HepG2 (cell line): ENCODE data around the gene RAC3. TPM values are rescaled to one million over a fixed set of nuclear protein-coding genes. Genes with fewer than 3 reads are reported as not detected.

ENCODE experiments used
- ATAC-seq: fragments of 200-7000 bp; cut with Tn5 transposase; 3 replicates; pipeline ENCODE4 v1.9.1; 2020; ENCODE audit warnings: mild to moderate bottlenecking, moderate library complexity
- BruUV-seq: library from RNA; stranded (reverse); fragments of 400-500 nt; replicated peaks from 2 replicates; lab custom pipeline; 2021; lab: Mats Ljungman, UMichigan
- CTCF ChIA-PET: fragments of 300-600 bp; formaldehyde crosslinking; extraction: SDS; loops from one replicate; lab custom pipeline; 2021; ENCODE audit warnings: low total read pairs, inconsistent platforms, low intra/inter-chr PET ratio; lab: Yijun Ruan, JAX
- POLR2A ChIA-PET: fragments of 350-600 bp; sonication (Branson Sonifier 250); formaldehyde crosslinking; loops from one replicate; lab custom pipeline; 2020; ENCODE audit warnings: antibody characterized with exemption, inconsistent platforms; lab: Yijun Ruan, JAX
- DNase-seq: peaks from one replicate; pipeline ENCODE4 v3.0.0-alpha.2; 2015; ENCODE audit warnings: low spot score
- FAIRE-seq: peaks from 3 replicates; lab custom pipeline; 2011; peaks lifted over from hg19 to GRCh38; lab: Jason Lieb, UNC
- H2AFZ ChIP-seq: one replicate; pipeline ENCODE4 v1.6.1; 2011; ENCODE audit warnings: low read length, inconsistent platforms
- H3K27ac ChIP-seq: fragments of 300-600 bp; 3 replicates; pipeline ENCODE4 v1.8.0; 2011; ENCODE audit warnings: mixed run types, mild to moderate bottlenecking, mixed read lengths, low read length, inconsistent platforms; ENCODE audit not compliant: insufficient read depth; ENCODE audit errors: extremely low read length
- H3K27me3 ChIP-seq, 2 experiments: fragments of 200-600 bp in 1 of 2; 2 replicates in 1 of 2; 3 replicates in 1 of 2; pipeline versions ENCODE4 v1.6.0 to v1.8.0; 2011; ENCODE audit warnings: low read length in 2 of 2, mild to moderate bottlenecking in 2 of 2, moderate library complexity in 2 of 2, inconsistent platforms in 1 of 2; ENCODE audit not compliant: insufficient read depth in 2 of 2, control insufficient read depth in 1 of 2
- H3K36me3 ChIP-seq, 2 experiments: fragments of 200-600 bp in 1 of 2; replicated peaks in 1 of 2; 2 replicates in 1 of 2; 3 replicates in 1 of 2; pipeline versions ENCODE4 v1.5.1 to v1.8.0; 2011; ENCODE audit warnings: low read length in 2 of 2, inconsistent platforms in 1 of 2; ENCODE audit not compliant: insufficient read depth in 2 of 2, control insufficient read depth in 1 of 2
- H3K4me1 ChIP-seq: 2 replicates; pipeline ENCODE4 v1.5.1; 2012; ENCODE audit warnings: low read length, inconsistent platforms; ENCODE audit not compliant: insufficient read depth
- H3K4me2 ChIP-seq: 2 replicates; pipeline ENCODE4 v1.6.0; 2011; ENCODE audit warnings: low read depth, low read length, inconsistent platforms
- H3K4me3 ChIP-seq, 3 experiments: fragments of 200-600 bp in 1 of 3; sonication (generic), shearing (Covaris generic) in 1 of 3; replicated peaks in 1 of 3; 2 replicates each; pipeline ENCODE4 v1.5.1; 2011 to 2016; ENCODE audit warnings: low read length in 3 of 3, inconsistent platforms in 2 of 3, low read depth in 2 of 3, mild to moderate bottlenecking in 2 of 3, control low read depth in 1 of 3, mixed read lengths in 1 of 3; ENCODE audit not compliant: insufficient read depth in 1 of 3
- H3K79me2 ChIP-seq: one replicate; pipeline ENCODE4 v1.6.1; 2011; ENCODE audit warnings: low read length, inconsistent platforms; ENCODE audit not compliant: insufficient read depth
- H3K9ac ChIP-seq: 2 replicates; pipeline ENCODE4 v1.6.0; 2011; ENCODE audit warnings: mild to moderate bottlenecking, low read depth, low read length, inconsistent platforms; ENCODE audit not compliant: insufficient read depth
- H3K9me3 ChIP-seq: 2 replicates; pipeline ENCODE4 v1.5.1; 2012; ENCODE audit warnings: mild to moderate bottlenecking, low read length
- H4K20me1 ChIP-seq: 2 replicates; pipeline ENCODE4 v1.6.0; 2011; ENCODE audit warnings: inconsistent platforms, mild to moderate bottlenecking, low read length, moderate library complexity; ENCODE audit not compliant: insufficient read depth
- AGO1 ChIP-seq: fragments of 200-400 bp; formaldehyde crosslinking; IDR thresholded peaks from 2 replicates; pipeline ENCODE4 v1.6.1; 2017; ENCODE audit warnings: mild to moderate bottlenecking, low read depth, low read length, moderate library complexity; ENCODE audit not compliant: poor library complexity, severe bottlenecking
- AGO2 ChIP-seq: fragments of 200-400 bp; formaldehyde crosslinking; optimal IDR thresholded peaks from 2 replicates; pipeline ENCODE3; 2017; ENCODE audit warnings: mild to moderate bottlenecking, low read depth, low read length, moderate library complexity
- GABPB1 ChIP-seq: IDR thresholded peaks from 2 replicates; pipeline ENCODE4 v1.6.1; 2016; ENCODE audit warnings: mild to moderate bottlenecking, missing genetic modification reagents, moderate library complexity, missing compliant biosample characterization
- GATA4 ChIP-seq: sonication (generic); IDR thresholded peaks from 2 replicates; pipeline ENCODE4 v1.6.1; 2016; ENCODE audit warnings: antibody characterized with exemption, low read depth, borderline replicate concordance
- HNRNPK ChIP-seq: fragments of 200-400 bp; formaldehyde crosslinking; IDR thresholded peaks from 2 replicates; pipeline ENCODE4 v1.6.1; 2018; ENCODE audit warnings: low read length, low read depth, moderate library complexity, mild to moderate bottlenecking; ENCODE audit not compliant: poor library complexity, severe bottlenecking
- HNRNPLL ChIP-seq: fragments of 200-400 bp; formaldehyde crosslinking; IDR thresholded peaks from 2 replicates; pipeline ENCODE4 v1.6.1; 2017; ENCODE audit warnings: mild to moderate bottlenecking, low read depth, low read length; ENCODE audit not compliant: poor library complexity, severe bottlenecking
- LBX2 ChIP-seq: sonication (generic); formaldehyde crosslinking; IDR thresholded peaks from 2 replicates; pipeline ENCODE4 v1.5.0; 2020; ENCODE audit warnings: missing genetic modification reagents, mild to moderate bottlenecking, borderline replicate concordance
- MYC ChIP-seq: sonication (generic); formaldehyde crosslinking; IDR thresholded peaks from 2 replicates; pipeline ENCODE4 v1.9.0; 2021; ENCODE audit warnings: missing genetic modification reagents, borderline replicate concordance
- RBFOX2 ChIP-seq: fragments of 200-400 bp; formaldehyde crosslinking; IDR thresholded peaks from 2 replicates; pipeline ENCODE4 v1.6.1; 2017; ENCODE audit warnings: low read depth, mild to moderate bottlenecking, low read length
- TCF12 ChIP-seq, 2 experiments: fragments of 450-650 bp in 1 of 2; sonication (generic) in 1 of 2; formaldehyde crosslinking in 1 of 2; IDR thresholded peaks; 2 replicates each; pipeline versions ENCODE4 v1.6.1 to v1.8.0; 2017 to 2022; ENCODE audit warnings: antibody characterized with exemption in 1 of 2, mild to moderate bottlenecking in 1 of 2, missing genetic modification reagents in 1 of 2, moderate library complexity in 1 of 2
- ZNF7 ChIP-seq: IDR thresholded peaks from 2 replicates; pipeline ENCODE4 v1.6.1; 2016; ENCODE audit warnings: missing biosample characterization, missing genetic modification reagents
- WGBS: methylation state at CpG from one replicate; pipeline ENCODE4 v1.1.6; 2017; ENCODE audit warnings: low lambda C conversion rate; 5-methylcytosine and 5-hydroxymethylcytosine counted together
- in situ Hi-C: cut with HindIII; loops from 2 replicates; pipeline ENCODE4 v1.10.0; 2017; ENCODE audit warnings: low pct_unique_long_range_greater_than_20kb; ENCODE audit not compliant: extremely low pct_ligation_motif_present
- intact Hi-C: fragments of 100-400 bp; cut with micrococcal nuclease; formaldehyde crosslinking; loops from one replicate; pipeline ENCODE4 v1.10.0; 2022; ENCODE audit not compliant: unreplicated experiment
- polyA plus RNA-seq, 8 experiments: library from polyadenylated mRNA; depleted of rRNA in 3 of 8; stranded (reverse) in 7 of 8; unstranded in 1 of 8; fragments of >200 nt; fragmentation: Illumina TruSeq in 4 of 8; extraction: Trizol in 4 of 8; gene quantifications; 2 replicates each; pipeline versions ENCODE4 v1.2.1 to v1.2.3, GENCODE V29; 2011 to 2016; ENCODE audit warnings: low read depth in 4 of 8, missing spikeins in 1 of 8, mixed read lengths in 1 of 8; ENCODE audit not compliant: insufficient read depth in 1 of 8
- total RNA-seq, 5 experiments: library from RNA; depleted of rRNA; stranded (reverse); fragments of >200 nt; fragmentation: Illumina TruSeq; extraction: Trizol; gene quantifications; 2 replicates each; pipeline ENCODE4 v1.2.3, GENCODE V29; 2016; ENCODE audit warnings: low read depth in 1 of 5
- TF ChIP-seq, protein P1 (sequence below): sonication (generic); formaldehyde crosslinking; IDR thresholded peaks from 2 replicates; pipeline ENCODE4 v1.5.1; 2020; ENCODE audit warnings: mild to moderate bottlenecking, missing genetic modification reagents, moderate library complexity
- TF ChIP-seq, protein P2 (sequence below): sonication (generic); formaldehyde crosslinking; IDR thresholded peaks from 2 replicates; pipeline ENCODE4 v1.4.0; 2020; ENCODE audit warnings: missing genetic modification reagents, borderline replicate concordance

RAC3 gene
- total and polyA plus RNA-seq, 2 of the 13 experiments (the other 11 are each of a cell fraction or from before 2014, with no cell fraction given): 10.5 to 21.3 TPM

GRCh38 chr17:82031885-82032627 lies 578 bp downstream of the RAC3 start:
- no peak for TF ChIP-seq ZNF7 (CRISPR knock-in tag)
- peak; percentile 19 for TF ChIP-seq HNRNPLL
- TF ChIP-seq GATA4: no peak
- TF ChIP-seq LBX2: no peak
- peak; percentile 55 for TF ChIP-seq HNRNPK
- TF ChIP-seq, protein P1, sequence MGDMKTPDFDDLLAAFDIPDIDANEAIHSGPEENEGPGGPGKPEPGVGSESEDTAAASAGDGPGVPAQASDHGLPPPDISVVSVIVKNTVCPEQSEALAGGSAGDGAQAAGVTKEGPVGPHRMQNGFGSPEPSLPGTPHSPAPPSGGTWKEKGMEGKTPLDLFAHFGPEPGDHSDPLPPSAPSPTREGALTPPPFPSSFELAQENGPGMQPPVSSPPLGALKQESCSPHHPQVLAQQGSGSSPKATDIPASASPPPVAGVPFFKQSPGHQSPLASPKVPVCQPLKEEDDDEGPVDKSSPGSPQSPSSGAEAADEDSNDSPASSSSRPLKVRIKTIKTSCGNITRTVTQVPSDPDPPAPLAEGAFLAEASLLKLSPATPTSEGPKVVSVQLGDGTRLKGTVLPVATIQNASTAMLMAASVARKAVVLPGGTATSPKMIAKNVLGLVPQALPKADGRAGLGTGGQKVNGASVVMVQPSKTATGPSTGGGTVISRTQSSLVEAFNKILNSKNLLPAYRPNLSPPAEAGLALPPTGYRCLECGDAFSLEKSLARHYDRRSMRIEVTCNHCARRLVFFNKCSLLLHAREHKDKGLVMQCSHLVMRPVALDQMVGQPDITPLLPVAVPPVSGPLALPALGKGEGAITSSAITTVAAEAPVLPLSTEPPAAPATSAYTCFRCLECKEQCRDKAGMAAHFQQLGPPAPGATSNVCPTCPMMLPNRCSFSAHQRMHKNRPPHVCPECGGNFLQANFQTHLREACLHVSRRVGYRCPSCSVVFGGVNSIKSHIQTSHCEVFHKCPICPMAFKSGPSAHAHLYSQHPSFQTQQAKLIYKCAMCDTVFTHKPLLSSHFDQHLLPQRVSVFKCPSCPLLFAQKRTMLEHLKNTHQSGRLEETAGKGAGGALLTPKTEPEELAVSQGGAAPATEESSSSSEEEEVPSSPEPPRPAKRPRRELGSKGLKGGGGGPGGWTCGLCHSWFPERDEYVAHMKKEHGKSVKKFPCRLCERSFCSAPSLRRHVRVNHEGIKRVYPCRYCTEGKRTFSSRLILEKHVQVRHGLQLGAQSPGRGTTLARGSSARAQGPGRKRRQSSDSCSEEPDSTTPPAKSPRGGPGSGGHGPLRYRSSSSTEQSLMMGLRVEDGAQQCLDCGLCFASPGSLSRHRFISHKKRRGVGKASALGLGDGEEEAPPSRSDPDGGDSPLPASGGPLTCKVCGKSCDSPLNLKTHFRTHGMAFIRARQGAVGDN (CRISPR knock-in tag): peak; percentile 32
- 0 out of 2 replicates have a peak, but pooled peaks have one; percentile 19 for TF ChIP-seq MYC
- TF ChIP-seq AGO1: peak; percentile 63
- TF ChIP-seq, protein P2, sequence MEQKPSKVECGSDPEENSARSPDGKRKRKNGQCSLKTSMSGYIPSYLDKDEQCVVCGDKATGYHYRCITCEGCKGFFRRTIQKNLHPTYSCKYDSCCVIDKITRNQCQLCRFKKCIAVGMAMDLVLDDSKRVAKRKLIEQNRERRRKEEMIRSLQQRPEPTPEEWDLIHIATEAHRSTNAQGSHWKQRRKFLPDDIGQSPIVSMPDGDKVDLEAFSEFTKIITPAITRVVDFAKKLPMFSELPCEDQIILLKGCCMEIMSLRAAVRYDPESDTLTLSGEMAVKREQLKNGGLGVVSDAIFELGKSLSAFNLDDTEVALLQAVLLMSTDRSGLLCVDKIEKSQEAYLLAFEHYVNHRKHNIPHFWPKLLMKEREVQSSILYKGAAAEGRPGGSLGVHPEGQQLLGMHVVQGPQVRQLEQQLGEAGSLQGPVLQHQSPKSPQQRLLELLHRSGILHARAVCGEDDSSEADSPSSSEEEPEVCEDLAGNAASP (CRISPR knock-in tag): 0 out of 2 replicates have a peak, but pooled peaks have one; percentile 25
- TF ChIP-seq GABPB1: peak; percentile 20; the same call in 1 of the 2 replicates
- no peak for TF ChIP-seq TCF12 (IDR thresholded peaks at IDR 0.05)
- 0 out of 2 replicates have a peak, but pooled peaks have one; percentile 25 for TF ChIP-seq TCF12 (CRISPR knock-in tag; IDR thresholded peaks at IDR 0.05)
- peak; percentile 69 for TF ChIP-seq RBFOX2
- peak; percentile 95 for TF ChIP-seq AGO2
- TF ChIP-seq, all 625 proteins: peak for 10
- H3K36me3 ChIP-seq: peaks cover 16 to 22% of the 10 kb centered on the region in 2 experiments
- H3K4me3 ChIP-seq: peak overlapping the region in 1 of 3 experiments; percentile 21; a peak in 1 of 6 replicates
- H3K9me3 ChIP-seq: no peaks in the 10 kb centered on the region
- peaks cover 13% of the 10 kb centered on the region for H3K79me2 ChIP-seq
- ATAC-seq (peak; percentile 2; the same call in 1 of the 3 replicates), FAIRE-seq (no peak), DNase-seq (no peak)
- H3K27ac ChIP-seq: no peak overlapping the region
- H3K4me2 ChIP-seq: peak overlapping the region; percentile 39
- H2AFZ ChIP-seq: no peak overlapping the region
- no peaks in the 10 kb centered on the region for H3K27me3 ChIP-seq
- intact Hi-C loops (no loop called here), in situ Hi-C loops (no loop called here)
- peaks cover 19% of the 10 kb centered on the region for H4K20me1 ChIP-seq
- POLR2A ChIA-PET: interaction anchor here (1.0 to 6.2 kb wide), 4 partner anchors 9 to 70 kb away, joined by 3 to 112 read pairs (median 3); partner anchors contain the start of genes CENPX and LRRC45
- no TSS peak for BruUV-seq
- CTCF ChIA-PET: no interaction called here
- no peak overlapping the region for H3K9ac ChIP-seq
- peaks cover 22% of the 10 kb centered on the region for H3K4me1 ChIP-seq
- 87% methylated on average over 33 of the region's 59 CpGs for WGBS
